Activated T-helper 9 cell treated with anti-CD3 and anti-CD28 coated beads, Interleukin-2, amount 50 U/mL, for 16 hours (primary cell): ENCODE data around the gene LHX5.

Experiments
- DNase-seq: peaks from one replicate; pipeline ENCODE4 v3.0.0-alpha.2; 2020; ENCODE audit warnings: low read depth

The LHX5 gene

DNA sequence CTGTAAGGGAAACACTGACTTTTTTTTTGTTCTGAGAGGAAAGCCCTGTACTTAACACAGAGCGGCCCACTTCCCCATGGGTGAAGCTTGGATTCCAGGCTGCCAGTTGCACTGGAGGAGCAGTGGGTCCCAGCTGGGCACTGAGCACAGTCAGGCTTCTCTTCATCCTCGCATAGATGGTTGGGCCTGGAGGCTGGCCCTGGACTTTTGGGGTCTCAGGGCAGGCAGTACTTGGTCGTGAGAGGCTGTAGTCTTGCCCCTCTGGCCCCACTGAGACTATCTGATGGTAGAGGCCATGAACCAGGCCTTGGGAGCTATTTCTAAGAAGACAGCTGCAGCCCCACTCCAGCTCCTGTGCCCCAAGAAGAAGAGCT is 6.2 kb upstream of the LHX5 start:
- DNase-seq: no peak

GRCh38 chr12:113477171-113477841 is 5.6 kb upstream of the LHX5 start:
- no peak for DNase-seq

DNA sequence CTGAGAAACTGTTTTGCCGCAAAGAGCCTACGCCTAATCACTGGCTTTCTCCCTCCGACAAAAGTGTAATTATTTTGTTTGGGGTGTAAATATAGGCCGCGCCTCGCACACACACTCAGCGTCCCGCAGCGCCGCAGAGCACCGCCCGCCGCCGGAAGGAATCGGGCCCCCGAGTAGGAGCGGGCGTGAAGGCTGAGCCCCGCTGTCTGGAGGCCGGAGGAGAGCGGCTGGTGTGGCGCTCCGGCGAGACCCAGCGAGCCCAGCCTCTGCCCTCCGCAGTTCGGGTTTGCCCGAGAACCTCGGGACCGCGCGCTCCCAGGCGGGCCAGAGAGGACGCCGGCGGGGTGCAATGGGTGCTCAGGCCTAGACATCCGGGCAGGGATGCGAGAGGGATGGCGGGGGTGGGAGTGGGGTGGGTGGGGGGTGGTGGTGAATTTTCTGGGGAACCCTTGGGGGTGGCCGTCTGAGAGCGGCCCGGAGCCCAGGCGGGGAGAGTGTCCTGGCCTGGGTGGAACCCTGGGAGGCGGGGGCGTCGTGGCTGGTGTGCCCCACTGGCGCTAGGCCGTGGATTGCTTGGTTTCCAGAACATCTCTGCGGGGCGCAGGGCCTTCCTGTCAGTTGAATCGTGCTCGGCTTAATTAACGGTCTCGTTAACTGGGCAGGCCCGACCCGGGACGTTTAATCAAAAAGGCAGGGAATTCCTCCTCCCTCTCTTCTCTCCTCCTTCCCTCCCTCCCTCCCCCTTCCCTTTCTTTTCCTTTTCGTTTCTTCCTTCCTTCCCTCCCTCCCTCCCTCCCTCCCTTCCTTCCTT is 4.7 kb upstream of the LHX5 start:
- DNase-seq: no peak

GRCh38 chr12:113475451-113476175 is 3.9 kb upstream of the LHX5 start:
- no peak for DNase-seq

GRCh38 chr12:113474635-113475436 is 3.2 kb upstream of the LHX5 start:
- no peak for DNase-seq

GRCh38 chr12:113473942-113474341 is 2.3 kb upstream of the LHX5 start:
- no peak for DNase-seq

DNA sequence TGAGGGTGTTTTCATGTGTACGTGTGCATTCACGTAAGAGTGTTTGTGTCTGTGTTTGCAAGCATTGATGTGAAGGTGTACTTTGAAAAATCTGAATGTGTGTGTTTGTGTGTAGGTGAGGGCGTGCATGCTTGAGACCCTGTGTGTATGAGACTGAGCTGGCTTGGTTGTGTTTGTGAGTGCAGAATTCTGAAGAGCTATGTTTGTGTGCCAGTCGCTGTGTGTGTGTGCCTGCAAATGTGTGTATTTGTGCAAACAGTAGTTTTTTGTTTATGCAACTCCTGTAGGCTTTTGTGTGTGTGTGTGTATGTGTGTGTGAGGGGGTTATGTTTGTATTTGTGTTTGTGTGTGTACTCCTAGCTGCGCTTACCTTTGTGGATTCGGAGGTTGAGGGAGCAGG is 1.7 kb upstream of the LHX5 start:
- DNase-seq: no peak

DNA sequence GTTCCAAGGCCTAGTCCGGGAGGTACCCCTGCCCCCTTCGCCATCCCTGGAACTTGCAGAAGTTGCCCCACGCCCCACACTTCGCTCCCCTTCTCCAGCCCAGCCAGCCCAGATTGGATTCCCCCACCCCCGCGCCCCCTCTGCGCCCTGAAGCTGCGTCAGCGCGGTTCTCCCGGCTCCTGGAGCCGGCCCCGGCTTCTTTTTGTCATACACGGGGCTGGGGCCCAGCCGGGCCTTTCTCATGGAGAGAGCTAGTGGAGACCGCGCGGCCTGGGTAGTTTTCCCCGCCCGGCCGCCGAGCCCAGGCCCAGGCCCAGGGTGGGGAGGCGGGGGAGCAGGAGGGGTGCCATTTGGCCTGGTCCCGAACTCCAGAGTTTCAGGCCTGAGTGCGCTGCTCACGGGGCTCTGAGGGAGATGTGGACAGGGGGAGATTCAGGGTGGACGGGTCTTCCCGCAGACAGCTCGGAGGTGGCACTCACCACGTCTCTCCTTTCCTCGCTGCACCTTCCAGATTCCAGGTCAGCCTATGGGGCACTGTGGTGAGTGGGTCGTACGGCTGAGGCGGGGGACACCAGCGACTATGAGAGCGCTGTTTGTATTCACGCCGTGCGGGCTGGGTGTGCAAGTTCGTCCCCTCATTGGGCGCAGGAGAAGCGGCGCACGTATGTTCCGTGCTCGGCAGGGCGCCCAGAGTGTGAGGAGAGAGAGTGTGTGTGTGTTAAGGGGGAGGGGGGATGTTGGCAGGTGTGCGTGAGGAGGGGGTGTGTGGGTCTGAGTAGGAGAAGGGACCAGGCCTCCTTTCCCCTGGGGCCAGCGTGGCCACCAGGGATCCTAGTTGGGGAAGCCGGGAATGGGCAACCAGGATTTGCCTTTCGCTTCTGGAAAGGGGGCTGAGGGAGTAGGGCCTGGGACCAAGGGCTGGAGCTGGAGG is 785 bp upstream of the LHX5 start:
- no peak for DNase-seq

- DNase-seq: no peak
These were observed 626 bp downstream of the LHX5 start for GRCh38 chr12:113470871-113471618.

DNA sequence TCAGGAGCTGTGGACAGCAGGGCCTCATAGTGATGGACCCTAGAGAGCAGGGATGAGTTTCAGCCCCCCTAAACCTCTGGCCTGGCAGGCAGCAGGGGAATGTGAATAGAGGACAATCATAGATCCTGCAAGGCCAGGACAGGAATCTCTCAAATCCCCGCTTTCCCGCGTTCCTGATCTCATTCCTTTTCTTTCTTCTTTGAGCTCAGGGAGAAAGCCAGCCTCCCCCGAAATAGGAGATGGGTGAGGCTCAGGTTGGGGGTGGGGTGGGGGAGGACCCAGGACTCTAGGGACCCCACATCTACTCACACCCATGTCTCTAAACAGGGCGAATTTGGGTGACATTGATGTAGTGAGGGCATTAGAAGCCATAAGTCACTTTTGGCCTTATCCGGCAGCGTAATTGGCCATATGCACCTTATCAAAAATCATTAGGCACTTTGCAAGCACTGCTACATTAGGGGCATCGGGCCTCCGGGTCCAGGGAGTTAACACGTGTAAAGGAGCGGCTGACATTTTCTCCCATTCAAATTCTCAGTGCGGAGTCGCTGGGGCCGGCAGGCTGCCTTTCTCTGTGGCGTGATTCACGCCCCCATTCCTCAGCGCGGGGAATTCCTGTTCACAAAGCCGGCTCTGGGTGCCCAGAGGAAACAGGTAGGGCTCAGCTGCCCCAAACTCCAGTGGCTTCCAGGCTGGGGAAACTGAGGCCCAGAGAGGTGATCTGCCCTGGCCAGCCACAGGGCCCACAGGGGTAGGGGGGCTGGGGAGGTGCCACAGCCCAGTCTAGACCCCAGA is 1.5 kb downstream of the LHX5 start:
- DNase-seq: no peak

GRCh38 chr12:113469224-113469948 is 2.3 kb downstream of the LHX5 start:
- DNase-seq: no peak

DNA sequence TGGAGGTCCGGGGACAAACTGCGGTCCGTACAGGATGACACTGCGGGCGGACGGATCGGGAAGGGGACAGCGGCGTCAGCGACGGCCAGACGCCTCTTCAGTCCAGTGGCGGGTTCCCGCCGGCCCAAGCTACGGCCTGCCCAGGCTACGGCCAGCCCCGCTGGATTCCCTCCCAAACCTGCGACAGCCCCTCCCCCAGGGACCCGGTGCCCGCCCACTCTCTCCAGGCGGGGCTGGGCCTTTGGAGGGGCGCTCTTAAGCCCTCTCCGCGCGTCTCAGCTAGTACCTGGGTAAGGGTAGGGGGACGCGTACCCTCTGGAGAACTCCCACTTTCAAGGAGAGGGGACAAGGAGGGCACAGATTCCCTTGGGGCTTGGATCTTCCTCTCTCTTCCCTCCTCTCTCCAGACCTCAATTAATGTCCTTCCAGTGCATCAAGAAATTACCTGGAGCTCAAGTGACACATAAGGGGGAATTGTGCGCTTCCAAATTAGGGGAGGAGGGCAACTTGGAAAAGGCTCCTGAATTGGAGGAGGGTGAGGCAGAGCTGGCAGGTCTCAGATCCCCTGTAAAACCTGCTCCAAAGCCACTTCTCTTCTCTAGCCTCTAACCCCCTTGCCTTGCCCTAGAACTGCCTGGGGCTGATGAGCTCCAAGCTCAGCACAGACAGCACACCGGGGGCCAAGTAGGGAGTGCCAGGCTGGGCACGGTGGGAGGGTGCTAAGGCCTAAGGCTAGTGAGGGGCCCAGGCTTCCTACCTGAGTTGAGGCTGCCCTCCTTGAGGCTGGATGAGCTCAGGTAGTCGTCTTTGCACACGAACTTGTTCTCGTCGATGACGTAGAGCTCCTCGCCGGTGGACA is 3.1 kb downstream of the LHX5 start:
- no peak for DNase-seq

DNA sequence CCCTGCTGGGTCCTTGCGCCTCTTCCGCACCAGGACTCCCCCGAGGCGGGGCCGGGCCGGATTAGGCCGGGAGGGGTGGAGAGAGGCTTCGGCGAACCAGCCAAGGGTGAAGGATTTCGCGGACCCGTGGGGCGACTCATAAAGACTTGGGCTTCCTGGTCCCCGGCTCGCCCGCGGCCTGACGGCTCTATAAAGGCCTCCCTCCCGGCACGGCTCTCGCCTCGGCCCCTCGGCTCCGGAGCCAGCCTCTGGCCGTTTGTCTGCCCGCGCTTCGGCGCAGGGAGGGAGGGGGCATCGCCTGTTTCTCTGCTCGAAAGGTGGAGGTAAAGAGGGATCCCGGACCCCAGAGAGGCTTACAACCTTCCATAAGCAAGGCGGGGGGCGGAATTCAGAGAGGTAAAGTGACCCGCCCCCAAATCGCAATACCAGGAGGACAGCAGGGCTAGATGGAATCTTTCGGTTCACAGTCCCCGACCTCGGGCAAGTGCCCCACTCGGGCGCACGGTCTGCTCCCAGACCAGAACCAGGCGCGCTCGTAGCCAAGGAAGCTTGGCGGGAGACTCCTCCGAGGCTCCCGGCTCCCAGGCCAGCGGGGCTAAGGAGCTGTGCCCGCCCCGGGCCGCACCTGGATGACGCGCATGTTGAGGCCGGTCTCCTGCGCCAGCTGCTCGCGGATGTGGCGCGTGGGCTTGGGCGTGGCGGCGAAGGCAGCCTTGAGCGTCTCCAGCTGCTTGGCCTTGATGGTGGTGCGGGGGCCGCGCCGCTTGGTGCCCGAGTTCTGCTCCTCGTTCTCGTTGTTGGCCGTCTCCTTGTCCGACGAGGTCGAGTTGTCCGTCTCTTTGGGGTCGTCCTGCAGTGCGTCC is 3.9 kb downstream of the LHX5 start:
- DNase-seq: no peak

DNA sequence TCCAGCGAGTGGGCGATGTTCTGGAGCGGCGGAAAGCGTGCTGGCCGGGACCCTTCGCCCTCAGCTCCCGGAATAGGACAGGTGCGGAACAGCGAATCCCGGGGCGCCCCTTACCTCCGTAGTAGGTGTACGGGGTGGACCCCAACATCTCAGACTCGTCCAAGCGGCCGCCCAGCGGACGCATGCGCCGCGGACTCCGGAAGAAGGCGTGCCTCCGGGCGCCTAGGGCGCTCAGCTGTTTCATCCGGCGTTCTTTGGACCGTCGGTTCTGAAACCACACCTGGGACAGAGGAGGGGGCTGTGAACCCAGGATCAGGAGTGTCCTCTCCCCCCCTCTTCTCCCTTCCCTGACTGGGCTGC is 4.5 kb downstream of the LHX5 start:
- no peak for DNase-seq

- DNase-seq: no peak
These were observed 5.1 kb downstream of the LHX5 start for GRCh38 chr12:113466454-113467141.

DNA sequence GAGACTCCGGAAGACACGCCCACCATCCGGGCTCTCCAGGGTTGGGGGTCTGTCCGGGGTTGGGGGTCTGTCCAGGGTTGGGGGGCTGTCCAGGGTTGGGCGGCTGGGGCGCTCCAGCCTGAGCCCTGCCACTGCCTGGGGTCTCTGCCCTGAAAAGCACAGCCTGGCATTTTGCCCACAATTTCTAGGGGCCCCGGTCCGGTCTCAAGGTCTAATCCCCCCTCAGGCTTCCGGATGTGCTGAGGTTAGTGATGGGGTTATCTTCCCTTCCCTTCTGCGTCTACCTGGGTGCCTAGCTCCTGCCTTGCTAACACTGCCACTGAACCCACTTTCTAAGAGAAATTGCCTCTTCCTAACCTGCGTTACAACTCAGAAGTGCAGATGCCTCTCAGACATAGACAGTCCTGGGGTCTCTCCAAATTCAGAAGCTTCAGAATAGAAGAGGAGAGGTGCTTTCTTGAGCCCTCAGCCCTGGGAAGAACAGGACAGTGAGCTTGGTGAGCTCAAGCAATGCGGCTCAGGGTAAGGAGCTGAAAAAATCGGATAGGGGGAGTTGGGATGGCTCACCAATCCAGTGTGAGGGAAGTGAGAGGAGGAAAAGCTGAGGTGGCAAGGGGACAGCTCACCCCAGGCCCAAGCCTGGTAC is 5.7 kb downstream of the LHX5 start:
- no peak for DNase-seq
